Measurements from ENCODE around the gene C2orf78.

DNA sequence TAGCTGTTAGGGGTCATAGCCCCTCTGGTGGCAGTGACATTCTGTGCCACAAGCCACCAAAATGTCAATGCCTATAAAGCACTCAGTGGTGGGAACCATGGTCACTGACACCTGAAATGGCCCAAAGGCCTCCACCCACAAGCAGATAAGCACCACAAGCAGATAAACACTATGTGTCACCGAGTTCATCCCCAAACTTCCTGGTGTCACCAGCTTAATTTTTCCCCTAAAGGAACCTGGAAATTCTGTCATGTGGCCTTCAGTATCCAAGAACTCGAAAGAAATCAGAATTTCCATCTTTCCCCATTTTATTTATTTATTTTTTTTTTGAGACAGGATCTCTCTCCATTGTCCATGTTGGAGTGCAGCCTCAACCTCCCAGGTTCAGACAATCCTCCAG is 43.2 kb upstream of the C2orf78 start:
- no peak for TF ChIP-seq POLR2A (IDR thresholded peaks at IDR 0.05; ENCODE audit: low read length)
- TF ChIP-seq GATA1 (IDR thresholded peaks at IDR 0.05; ENCODE audit: low read depth, low read length) = no peak

Data from erythroblast (primary cell).